CD4-positive, alpha-beta T cell (primary cell): Measurements from ENCODE around the gene COBL. TPM values are rescaled to one million over a fixed set of nuclear protein-coding genes. Genes with fewer than 3 reads are reported as not detected.

Experiments
- ATAC-seq: fragments of 200-7000 bp; cut with Tn5 transposase; one replicate; pipeline ENCODE4 v1.10.0; 2022; ENCODE audit warnings: mild to moderate bottlenecking; ENCODE audit not compliant: poor library complexity
- CTCF ChIA-PET: fragments of 350-600 bp; sonication (Branson Sonifier 250); formaldehyde crosslinking; loops from one replicate; lab custom pipeline; 2021; ENCODE audit warnings: antibody characterized with exemption, inconsistent platforms; lab: Charles Lee
- POLR2A ChIA-PET: fragments of 350-600 bp; sonication (Branson Sonifier 250); formaldehyde crosslinking; loops from one replicate; lab custom pipeline; 2021; ENCODE audit warnings: antibody characterized with exemption, inconsistent platforms; lab: Charles Lee
- DNase-seq, 14 experiments: peaks; one replicate each; pipeline ENCODE4 v3.0.0-alpha.2; 2013 to 2020; ENCODE audit warnings: mixed read lengths in 2 of 14
- H3K27ac ChIP-seq, 2 donors: one replicate each; pipeline versions ENCODE4 v1.5.1 to v1.7.0; 2013; ENCODE audit warnings: low read length in 2 of 2, low read depth in 1 of 2, mild to moderate bottlenecking in 1 of 2
- H3K27me3 ChIP-seq, 2 experiments: 1 replicate in 1 of 2; 2 replicates in 1 of 2; pipeline versions ENCODE4 v1.6.1 to v1.7.0; 2013; ENCODE audit warnings: low read length in 2 of 2, control low read depth in 1 of 2, mild to moderate bottlenecking in 1 of 2, moderate library complexity in 1 of 2; ENCODE audit not compliant: insufficient read depth in 2 of 2, control insufficient read depth in 1 of 2
- H3K36me3 ChIP-seq: one replicate; pipeline ENCODE4 v1.6.1; 2013; ENCODE audit warnings: low read length, control low read depth; ENCODE audit not compliant: insufficient read depth
- H3K4me1 ChIP-seq: one replicate; pipeline ENCODE4 v1.6.1; 2013; ENCODE audit warnings: low read length, control low read depth; ENCODE audit not compliant: insufficient read depth
- H3K4me3 ChIP-seq: one replicate; pipeline ENCODE4 v1.5.1; 2013; ENCODE audit warnings: mild to moderate bottlenecking, low read length, moderate library complexity
- H3K9me3 ChIP-seq, 2 experiments: 1 replicate in 1 of 2; 2 replicates in 1 of 2; pipeline versions ENCODE4 v1.6.1 to v1.7.0; 2013; ENCODE audit warnings: low read length in 2 of 2, mild to moderate bottlenecking in 2 of 2, control low read depth in 1 of 2, moderate library complexity in 1 of 2; ENCODE audit not compliant: control insufficient read depth in 1 of 2, insufficient read depth in 1 of 2
- H3K27ac Mint-ChIP-seq: one replicate; pipeline ENCODE4 v1.8.0; 2020; ENCODE audit warnings: mixed read lengths
- H3K27me3 Mint-ChIP-seq: one replicate; pipeline ENCODE4 v1.8.0; 2021; ENCODE audit warnings: mixed read lengths
- H3K36me3 Mint-ChIP-seq: one replicate; pipeline ENCODE4 v1.8.0; 2021; ENCODE audit warnings: low read depth, mixed read lengths
- H3K4me1 Mint-ChIP-seq: one replicate; pipeline ENCODE4 v1.8.0; 2021; ENCODE audit warnings: low read depth, mixed read lengths
- H3K4me3 Mint-ChIP-seq: one replicate; pipeline ENCODE4 v1.8.0; 2020; ENCODE audit warnings: mild to moderate bottlenecking, mixed read lengths
- H3K9me3 Mint-ChIP-seq: one replicate; pipeline ENCODE4 v1.8.0; 2020; ENCODE audit warnings: mixed read lengths
- intact Hi-C, 2 experiments: fragments of 100-400 bp; cut with DNase I in 1 of 2; cut with micrococcal nuclease in 1 of 2; formaldehyde crosslinking; loops; one replicate each; pipeline versions ENCODE4 v1.15.1 to v1.9.0; 2023 to 2025; cut with DNase I, micrococcal nuclease
- total RNA-seq, 174 experiments: library from RNA in 2 of 174; stranded (reverse) in 2 of 174; gene quantifications; one replicate each; pipeline ENCODE4 v1.2.3 and lab custom pipeline; 2021 to 2026
- TF ChIP-seq, protein P1 (sequence below): fragments of 200-600 bp; IDR thresholded peaks from one replicate; pipeline ENCODE4 v1.8.0; 2022; ENCODE audit warnings: antibody characterized with exemption, mild to moderate bottlenecking

COBL gene
- total RNA-seq, 2 experiments from 2014 or later, result not detected

DNA sequence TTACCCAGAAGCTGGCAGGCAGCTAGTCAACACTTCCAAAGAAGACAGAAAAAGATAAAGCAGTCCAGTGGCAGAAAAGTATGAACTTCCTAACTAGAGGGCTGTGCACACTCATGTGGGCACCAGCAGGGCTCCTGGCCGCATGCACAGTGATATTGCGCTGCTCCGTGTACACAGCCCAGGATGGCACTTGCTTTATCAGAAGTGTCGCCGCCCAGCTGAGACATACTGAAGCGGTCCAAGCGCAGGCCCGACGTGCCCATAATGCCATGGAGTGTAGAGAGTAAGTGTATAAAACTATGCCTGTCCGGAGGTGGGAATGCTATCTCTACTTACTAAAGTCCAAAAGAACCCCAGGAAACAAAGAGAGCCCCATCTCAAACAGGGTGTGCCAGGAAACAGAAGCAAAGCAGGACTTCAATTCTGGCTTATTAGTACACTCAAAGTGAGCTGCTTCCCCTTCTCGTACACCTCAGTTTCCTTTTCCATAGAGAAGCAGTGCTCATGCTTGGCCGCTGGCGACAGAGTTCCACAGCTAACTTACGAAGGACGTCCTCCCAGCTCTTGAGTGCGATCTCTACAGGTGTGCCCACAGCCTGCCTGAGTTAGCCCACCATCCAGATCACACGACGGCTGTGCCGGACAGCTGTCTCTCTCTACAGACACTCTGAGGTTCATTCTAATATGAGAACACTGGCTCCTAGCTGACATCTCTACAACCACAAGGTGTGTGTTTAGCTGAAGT is 234.3 kb downstream of the COBL start:
- Histone ChIP-seq H3K36me3 (no peaks in the 10 kb centered on the region), H3K27ac (no peak overlapping the region), H3K27me3 (no peaks in the 10 kb centered on the region), H3K4me3 (no peak overlapping the region), H3K9me3 (peaks cover 0 to 4% of the 10 kb centered on the region in 2 experiments), H3K4me1 (no peaks in the 10 kb centered on the region)
- DNase-seq (no peak), ATAC-seq (no peak)
- TF ChIP-seq, protein P1, sequence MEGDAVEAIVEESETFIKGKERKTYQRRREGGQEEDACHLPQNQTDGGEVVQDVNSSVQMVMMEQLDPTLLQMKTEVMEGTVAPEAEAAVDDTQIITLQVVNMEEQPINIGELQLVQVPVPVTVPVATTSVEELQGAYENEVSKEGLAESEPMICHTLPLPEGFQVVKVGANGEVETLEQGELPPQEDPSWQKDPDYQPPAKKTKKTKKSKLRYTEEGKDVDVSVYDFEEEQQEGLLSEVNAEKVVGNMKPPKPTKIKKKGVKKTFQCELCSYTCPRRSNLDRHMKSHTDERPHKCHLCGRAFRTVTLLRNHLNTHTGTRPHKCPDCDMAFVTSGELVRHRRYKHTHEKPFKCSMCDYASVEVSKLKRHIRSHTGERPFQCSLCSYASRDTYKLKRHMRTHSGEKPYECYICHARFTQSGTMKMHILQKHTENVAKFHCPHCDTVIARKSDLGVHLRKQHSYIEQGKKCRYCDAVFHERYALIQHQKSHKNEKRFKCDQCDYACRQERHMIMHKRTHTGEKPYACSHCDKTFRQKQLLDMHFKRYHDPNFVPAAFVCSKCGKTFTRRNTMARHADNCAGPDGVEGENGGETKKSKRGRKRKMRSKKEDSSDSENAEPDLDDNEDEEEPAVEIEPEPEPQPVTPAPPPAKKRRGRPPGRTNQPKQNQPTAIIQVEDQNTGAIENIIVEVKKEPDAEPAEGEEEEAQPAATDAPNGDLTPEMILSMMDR, result no peak
- Mint-ChIP-seq H3K4me3 (no peak overlapping the region), H3K36me3 (no peaks in the 10 kb centered on the region), H3K9me3 (no peaks in the 10 kb centered on the region), H3K27ac (no peak overlapping the region), H3K27me3 (no peaks in the 10 kb centered on the region), H3K4me1 (no peaks in the 10 kb centered on the region)
- intact Hi-C loops, result no loop called here
- ChIA-PET CTCF (no interaction called here), POLR2A (no interaction called here)

DNA sequence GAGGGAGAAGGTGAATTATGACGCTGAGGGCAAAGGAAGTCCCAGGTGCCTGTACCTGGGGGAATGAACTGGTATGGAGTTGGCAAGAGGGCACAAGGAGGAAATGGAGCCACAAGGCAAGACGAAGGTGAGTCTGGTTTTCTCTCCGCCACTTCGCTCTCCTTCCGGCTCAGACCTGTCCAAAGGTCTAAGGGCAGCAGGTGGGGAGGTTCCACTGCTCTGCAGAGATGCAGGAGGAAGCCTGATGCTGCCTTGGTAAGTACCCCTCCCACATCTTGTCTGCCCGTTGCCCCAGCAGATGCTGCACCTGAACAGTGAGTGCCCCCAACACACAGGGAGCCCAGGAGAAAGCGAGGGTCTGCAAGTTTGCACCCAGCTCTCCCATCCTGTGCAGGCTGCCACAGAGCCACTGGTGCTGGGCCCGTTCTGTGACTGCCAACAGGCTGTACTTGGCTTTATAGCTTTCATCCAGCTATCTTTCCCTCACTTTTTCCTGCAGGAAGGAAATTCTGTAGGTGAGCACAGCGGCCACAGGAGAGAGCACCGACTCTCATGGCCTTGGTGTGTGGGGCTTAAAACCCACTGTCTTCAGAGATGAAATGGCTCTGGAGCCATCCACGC is 235.2 kb downstream of the COBL start:
- Histone ChIP-seq H3K4me3 (no peak overlapping the region), H3K27ac (no peak overlapping the region), H3K27me3 (no peaks in the 10 kb centered on the region), H3K36me3 (no peaks in the 10 kb centered on the region), H3K4me1 (no peaks in the 10 kb centered on the region), H3K9me3 (peaks cover 0 to 4% of the 10 kb centered on the region in 2 experiments)
- no peak overlapping the region for H3K27ac Mint-ChIP-seq
- TF ChIP-seq, protein P1, result no peak
- no peak overlapping the region for H3K4me3 Mint-ChIP-seq
- no peaks in the 10 kb centered on the region for H3K36me3 Mint-ChIP-seq
- no peaks in the 10 kb centered on the region for H3K4me1 Mint-ChIP-seq
- ChIA-PET POLR2A (no interaction called here), CTCF (no interaction called here)
- no peaks in the 10 kb centered on the region for H3K27me3 Mint-ChIP-seq
- intact Hi-C loops, result no loop called here
- no peaks in the 10 kb centered on the region for H3K9me3 Mint-ChIP-seq
- no peak for ATAC-seq
- DNase-seq, result no peak

DNA sequence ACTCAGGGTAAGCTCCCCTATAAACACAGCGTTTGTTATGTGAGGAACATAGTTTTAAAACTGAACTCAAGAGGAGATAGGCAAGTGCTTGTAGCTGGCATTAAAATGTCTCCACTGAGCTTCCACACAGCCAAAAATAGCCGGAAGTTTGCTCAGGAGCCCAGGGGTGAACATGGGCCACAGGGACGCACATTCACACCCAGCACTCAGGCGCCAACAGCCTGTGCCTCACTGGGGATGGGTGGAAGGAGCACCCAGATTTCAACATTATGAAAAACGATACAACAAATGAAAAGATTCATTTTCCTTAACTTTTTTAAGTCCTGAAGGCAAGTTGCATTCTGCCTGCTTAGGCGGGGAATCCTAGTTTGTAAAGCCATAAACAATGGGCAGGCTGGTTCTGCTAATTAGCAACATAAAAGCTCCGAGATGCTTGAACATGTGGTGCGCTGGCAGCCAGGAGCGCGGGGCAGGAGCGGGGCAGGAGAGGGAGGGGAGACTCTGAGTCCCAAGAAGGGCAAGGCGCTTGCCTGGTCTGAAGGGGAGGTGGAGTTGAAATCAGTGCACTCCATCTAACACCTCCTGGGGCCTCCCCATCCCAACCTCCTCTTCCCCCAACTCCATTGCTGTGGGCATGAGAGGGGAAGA is 235.9 kb downstream of the COBL start:
- no peak overlapping the region for H3K4me3 Mint-ChIP-seq

More for the DNA sequence above, 235.9 kb downstream of the COBL start:
- no peaks in the 10 kb centered on the region for H3K9me3 Mint-ChIP-seq
- Histone ChIP-seq H3K9me3 (peaks cover 0 to 4% of the 10 kb centered on the region in 2 experiments), H3K27ac (no peak overlapping the region), H3K4me1 (no peaks in the 10 kb centered on the region), H3K36me3 (no peaks in the 10 kb centered on the region), H3K4me3 (no peak overlapping the region), H3K27me3 (no peaks in the 10 kb centered on the region)
- ATAC-seq (no peak), DNase-seq (no peak)
- CTCF ChIA-PET, result no interaction called here
- H3K36me3 Mint-ChIP-seq, result no peaks in the 10 kb centered on the region
- intact Hi-C loops, result no loop called here
- H3K4me1 Mint-ChIP-seq, result peaks cover 3% of the 10 kb centered on the region
- TF ChIP-seq, protein P1, result no peak
- H3K27ac Mint-ChIP-seq, result no peak overlapping the region
- POLR2A ChIA-PET, result no interaction called here
- H3K27me3 Mint-ChIP-seq, result no peaks in the 10 kb centered on the region
